H54 (cell line): ENCODE measurements around the gene RUSC2.
"Not testable (repeated sequence)": the region's sequence is repeated elsewhere in the genome, so short reads cannot be mapped to it uniquely, and the experiment has no call there.

Experiments used
- DNase-seq: peaks from one replicate; pipeline ENCODE4 v3.0.0; 2011; ENCODE audit warnings: low spot score, mixed read lengths; ENCODE audit not compliant: insufficient read length
- FAIRE-seq: peaks from 3 replicates; lab custom pipeline; 2011; peaks lifted over from hg19 to GRCh38; lab: Jason Lieb, UNC
- POLR2A ChIP-seq: IDR thresholded peaks from 2 replicates; pipeline ENCODE4 v1.6.1; 2011; ENCODE audit warnings: low read depth, mild to moderate bottlenecking, low read length

Gene RUSC2

DNA sequence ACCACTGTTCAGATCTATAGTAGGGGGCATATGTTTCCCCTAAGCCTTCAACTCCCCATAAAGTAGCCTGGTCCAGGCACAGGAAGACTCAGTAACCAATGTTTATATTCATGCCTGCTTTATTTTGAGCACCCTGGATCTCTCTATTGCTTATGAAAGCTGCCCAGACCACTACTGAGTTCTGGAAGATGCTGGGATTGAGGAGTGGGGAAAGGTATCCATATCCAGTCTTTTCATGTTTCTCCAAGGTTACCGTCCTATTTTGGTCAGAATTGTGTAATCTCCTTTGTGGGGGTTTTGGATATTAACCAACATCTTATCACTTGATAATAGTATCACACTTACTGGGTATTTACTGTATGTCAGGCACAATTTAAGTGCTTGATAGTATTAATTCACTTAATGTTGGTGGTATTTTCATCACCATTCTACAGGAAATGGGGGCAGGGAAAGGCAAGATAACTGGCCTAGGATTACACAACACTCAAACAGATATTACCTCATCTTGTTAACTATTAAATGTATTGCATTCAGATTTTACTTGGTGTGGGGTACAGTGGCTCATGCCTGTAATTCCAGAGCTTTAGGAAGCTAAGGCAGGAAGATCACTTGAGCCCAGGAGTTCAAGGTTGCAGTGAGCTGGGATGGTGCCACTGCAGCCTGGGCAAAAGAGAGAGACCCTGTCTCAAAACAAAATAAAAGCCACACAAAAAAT lies 36.3 kb downstream of the RUSC2 start:
- TF ChIP-seq POLR2A, result no peak
- FAIRE-seq (no peak), DNase-seq (no peak)

- no peak for FAIRE-seq
- no peak for DNase-seq
- TF ChIP-seq POLR2A, result no peak
Measured at GRCh38 chr9:35529161-35529823, 39.4 kb downstream of the RUSC2 start.

- no peak for DNase-seq
- TF ChIP-seq POLR2A, result no peak
- no peak for FAIRE-seq
Measured at GRCh38 chr9:35533398-35533797, 43.5 kb downstream of the RUSC2 start.

GRCh38 chr9:35534921-35535320 lies 45.0 kb downstream of the RUSC2 start:
- not testable (repeated sequence) for FAIRE-seq, DNase-seq

GRCh38 chr9:35537913-35538312 lies 48.0 kb downstream of the RUSC2 start:
- DNase-seq, result no peak
- TF ChIP-seq POLR2A, result no peak
- no peak for FAIRE-seq

DNA sequence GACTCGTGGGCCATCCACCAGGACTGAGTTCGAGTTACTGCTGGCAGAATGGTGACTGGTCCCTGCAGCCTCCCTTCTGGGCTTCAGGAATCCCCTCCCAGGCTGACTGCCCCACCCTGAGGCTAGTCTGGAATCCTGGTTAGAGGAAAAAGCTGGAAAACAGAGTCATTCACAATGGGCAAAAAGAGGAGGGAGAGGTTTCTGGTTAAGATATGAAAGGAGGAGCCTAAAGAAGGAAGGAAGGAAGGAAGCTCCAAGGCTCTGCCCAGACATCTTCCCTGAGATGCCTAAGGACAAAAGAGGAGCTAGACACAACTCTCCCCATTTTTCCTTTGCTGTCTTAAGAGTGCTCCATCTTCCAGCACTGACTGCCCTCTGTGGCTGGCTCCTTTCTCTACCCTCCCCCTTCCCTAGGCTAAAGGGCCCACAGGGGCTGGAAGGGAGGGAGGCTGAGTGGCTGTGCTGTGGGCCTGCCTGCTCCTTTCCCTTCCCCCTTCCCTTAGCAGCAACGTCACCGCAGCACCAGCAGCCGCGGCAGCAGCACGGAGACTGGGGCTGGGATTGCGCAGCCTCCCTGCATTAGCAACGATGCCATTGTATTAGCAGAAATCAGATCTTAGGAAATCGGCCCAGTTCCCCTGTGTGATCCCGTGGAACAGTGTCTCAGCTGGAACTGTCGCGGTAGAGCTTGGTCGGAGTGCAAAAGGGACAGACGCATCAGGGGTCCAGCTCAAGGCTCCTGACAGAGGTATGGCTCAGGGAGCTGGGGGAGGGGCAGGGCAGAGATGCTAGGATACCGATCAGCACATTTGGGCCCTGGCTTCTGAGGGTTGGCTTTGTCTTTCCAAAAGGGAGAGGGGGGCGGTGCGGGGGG lies 48.7 kb downstream of the RUSC2 start:
- no peak for FAIRE-seq
- DNase-seq, result no peak
- TF ChIP-seq POLR2A, result 0 out of 2 replicates have a peak, but pooled peaks have one; percentile 23
